PFSK-1 (cell line): Measurements from ENCODE around the gene C3orf20.

Source experiments
- FOXP2 ChIP-seq: optimal IDR thresholded peaks from 2 replicates; pipeline ENCODE3; 2011; ENCODE audit warnings: borderline replicate concordance, control low read depth, inconsistent platforms; ENCODE audit not compliant: insufficient read depth; ENCODE audit errors: extremely low read length, extremely low read depth
- POLR2AphosphoS5 ChIP-seq: IDR thresholded peaks from 2 replicates; pipeline ENCODE4 v1.6.1; 2012; ENCODE audit warnings: low read depth, mild to moderate bottlenecking, control low read depth, low read length, moderate library complexity

- TF ChIP-seq POLR2AphosphoS5 (no peak), FOXP2 (no peak)
These were observed 28.8 kb upstream of the C3orf20 start for GRCh38 chr3:14646131-14646573.
